GM10266 (cell line): Measurements from ENCODE around the gene BAHCC1.

Source experiments
- DNase-seq: peaks from one replicate; pipeline ENCODE4 v3.0.0; 2012; ENCODE audit errors: extremely low spot score
- CTCF ChIP-seq: IDR thresholded peaks from 2 replicates; pipeline ENCODE4 v1.5.1; 2012; ENCODE audit warnings: mild to moderate bottlenecking, low read depth; ENCODE audit not compliant: control insufficient read depth, insufficient read depth; ENCODE audit errors: missing control alignments

The BAHCC1 gene

GRCh38 chr17:81479175-81480071, 84.2 kb downstream of the BAHCC1 start:
- DNase-seq, result no peak
- no peak for TF ChIP-seq CTCF

- no peak for DNase-seq
- no peak for TF ChIP-seq CTCF
Measured at GRCh38 chr17:81480140-81481072, 85.1 kb downstream of the BAHCC1 start.

- no peak for DNase-seq
- TF ChIP-seq CTCF, result no peak
Measured at GRCh38 chr17:81481073-81481799, 86.0 kb downstream of the BAHCC1 start.

- TF ChIP-seq CTCF, result no peak
- no peak for DNase-seq
Measured at GRCh38 chr17:81481815-81482505, 86.7 kb downstream of the BAHCC1 start.

GRCh38 chr17:81482673-81483072, 87.4 kb downstream of the BAHCC1 start:
- no peak for TF ChIP-seq CTCF
- DNase-seq, result no peak

GRCh38 chr17:81483085-81483861, 88.0 kb downstream of the BAHCC1 start:
- DNase-seq, result peak; percentile 90
- no peak for TF ChIP-seq CTCF
